Amygdala (tissue), 56 donors: ENCODE data around the gene BABAM1.

Experiments
- DNase-seq, 56 donors: peaks; one replicate each; lab custom pipeline; 2025; lab: John Stamatoyannopoulos, UW

The BABAM1 gene

GRCh38 chr19:17318966-17319365 lies 51.7 kb downstream of the BABAM1 start:
- no peak for DNase-seq

DNA sequence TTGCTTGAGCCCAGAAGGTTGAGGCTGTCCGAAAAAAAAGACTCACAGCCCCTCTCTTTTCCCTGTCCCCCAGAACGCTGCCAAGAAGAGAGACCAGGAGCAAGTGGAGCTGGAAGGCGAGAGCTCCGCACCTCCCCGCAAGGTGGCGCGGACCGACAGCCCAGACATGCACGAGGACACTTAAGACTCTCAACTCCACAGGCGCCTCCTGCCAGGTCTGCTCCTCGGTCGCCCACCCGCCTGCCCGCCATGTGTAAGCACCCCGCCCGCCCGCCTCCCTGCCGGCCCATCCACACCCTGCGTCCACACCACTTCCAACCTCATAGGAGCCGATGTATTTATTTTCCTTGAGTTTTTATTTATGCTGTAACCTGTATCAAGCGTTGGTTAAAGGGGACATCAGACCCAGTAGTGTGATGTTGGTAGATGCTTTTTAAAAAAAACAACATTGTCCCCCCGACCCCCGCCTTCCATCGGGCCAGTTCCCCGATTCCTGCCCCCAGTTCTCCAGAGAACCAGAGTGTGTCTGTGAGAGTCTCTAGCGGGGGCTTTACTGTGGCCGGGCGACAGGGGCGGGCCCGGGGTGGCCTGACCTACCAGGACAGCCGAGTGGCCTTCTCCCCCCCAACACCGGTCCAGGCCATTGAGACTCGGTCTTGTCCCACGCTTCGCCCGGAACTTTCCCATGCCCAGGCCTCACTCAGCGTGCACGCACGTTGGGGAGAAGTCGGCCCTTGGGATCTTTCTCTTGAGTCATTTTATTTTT lies 52.4 kb downstream of the BABAM1 start:
- DNase-seq, result no peak

GRCh38 chr19:17320435-17320834 lies 53.2 kb downstream of the BABAM1 start:
- no peak for DNase-seq

DNA sequence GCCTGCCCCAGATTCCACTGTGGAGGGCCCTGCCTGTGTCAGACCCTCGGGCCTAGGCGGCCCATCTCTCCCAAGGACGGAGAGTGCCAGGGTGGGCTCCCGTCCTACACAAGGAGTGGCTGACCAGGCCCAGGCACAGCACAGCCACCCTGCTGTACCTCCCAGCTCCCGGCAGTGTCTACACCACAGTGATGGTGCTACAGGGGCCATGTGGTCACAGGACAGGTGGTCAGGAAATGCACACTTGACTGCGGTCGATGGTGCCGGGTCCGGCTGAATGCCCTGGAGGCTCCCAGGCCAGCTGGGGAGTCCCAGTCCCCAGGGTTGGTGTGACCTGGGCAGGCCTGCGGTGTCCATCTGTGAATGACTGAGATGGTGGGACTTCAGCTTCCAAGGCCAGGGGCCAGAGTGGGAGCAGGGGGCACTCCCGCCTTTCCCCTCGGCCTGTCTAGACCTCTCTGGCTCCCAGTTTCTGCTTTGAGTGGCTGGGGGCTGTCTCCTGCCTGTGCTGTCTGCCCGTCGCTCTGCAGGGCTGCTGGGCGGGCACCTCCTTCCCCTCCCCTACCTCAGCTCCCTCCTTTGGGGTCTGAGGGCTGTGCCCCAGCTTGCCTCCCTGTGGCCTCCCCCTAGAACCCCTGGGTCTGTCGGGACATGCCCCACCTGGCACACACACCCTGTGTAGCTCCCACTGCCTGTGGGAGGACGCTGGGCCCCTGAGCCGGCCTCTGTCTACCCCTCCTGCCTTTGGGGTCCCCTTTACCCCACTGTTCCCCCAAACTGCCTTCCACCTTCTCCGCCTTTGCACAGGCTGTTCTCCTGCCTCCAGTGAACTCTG lies 54.6 kb downstream of the BABAM1 start:
- no peak for DNase-seq

GRCh38 chr19:17322854-17323253 lies 55.6 kb downstream of the BABAM1 start:
- peak in 34 of 56 donors; percentile 6 to 74 (median 34) for DNase-seq

GRCh38 chr19:17323300-17323963 lies 56.2 kb downstream of the BABAM1 start:
- no peak for DNase-seq

GRCh38 chr19:17323964-17324332 lies 56.7 kb downstream of the BABAM1 start:
- peak in 1 of 56 donors; percentile 32 for DNase-seq

GRCh38 chr19:17324357-17325114 lies 57.3 kb downstream of the BABAM1 start:
- no peak for DNase-seq

DNA sequence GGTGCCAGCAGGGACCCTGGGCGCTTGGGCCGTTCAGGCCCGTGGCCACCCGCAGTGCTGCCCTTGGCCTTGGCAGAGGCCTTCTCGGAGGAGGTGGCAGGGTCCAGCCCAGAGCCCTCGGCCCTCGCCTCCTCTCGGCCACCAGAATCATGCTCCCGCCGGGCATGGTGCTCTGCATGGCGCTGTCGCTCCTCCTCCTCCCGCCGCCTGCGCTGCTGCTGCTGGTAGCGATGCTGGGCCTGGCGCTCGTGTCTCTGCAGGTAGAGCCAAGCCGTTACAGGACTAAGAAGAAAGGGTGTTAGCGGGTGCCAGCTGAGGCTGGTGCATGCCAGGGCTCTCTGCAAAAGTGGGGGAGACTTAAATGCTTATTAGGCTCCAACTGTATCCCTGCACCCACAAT lies 57.9 kb downstream of the BABAM1 start:
- DNase-seq, result peak in 4 of 56 donors; percentile 10 to 31 (median 26)

GRCh38 chr19:17325881-17326594 lies 58.8 kb downstream of the BABAM1 start:
- DNase-seq, result peak in 48 of 56 donors; percentile 17 to 84 (median 50)

DNA sequence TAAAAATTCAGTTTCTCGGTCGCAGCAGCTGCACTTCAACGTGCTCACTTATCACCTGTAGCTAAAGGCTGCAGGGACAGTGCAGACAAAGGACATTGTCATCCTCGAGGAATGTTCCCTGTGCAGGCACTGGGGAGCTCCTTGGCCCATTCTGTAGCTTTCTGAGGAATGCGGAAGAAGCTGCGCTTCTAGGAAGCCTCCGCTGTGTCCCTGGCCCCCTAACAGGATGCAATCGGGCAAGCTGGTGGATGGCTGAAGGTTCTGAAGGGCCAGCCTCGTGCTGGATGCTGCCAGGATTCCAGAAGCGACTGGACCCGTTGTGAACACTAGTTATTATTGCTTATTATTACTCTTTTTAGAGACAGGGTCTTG lies 59.3 kb downstream of the BABAM1 start:
- no peak for DNase-seq

GRCh38 chr19:17327068-17327653 lies 59.9 kb downstream of the BABAM1 start:
- no peak for DNase-seq

DNA sequence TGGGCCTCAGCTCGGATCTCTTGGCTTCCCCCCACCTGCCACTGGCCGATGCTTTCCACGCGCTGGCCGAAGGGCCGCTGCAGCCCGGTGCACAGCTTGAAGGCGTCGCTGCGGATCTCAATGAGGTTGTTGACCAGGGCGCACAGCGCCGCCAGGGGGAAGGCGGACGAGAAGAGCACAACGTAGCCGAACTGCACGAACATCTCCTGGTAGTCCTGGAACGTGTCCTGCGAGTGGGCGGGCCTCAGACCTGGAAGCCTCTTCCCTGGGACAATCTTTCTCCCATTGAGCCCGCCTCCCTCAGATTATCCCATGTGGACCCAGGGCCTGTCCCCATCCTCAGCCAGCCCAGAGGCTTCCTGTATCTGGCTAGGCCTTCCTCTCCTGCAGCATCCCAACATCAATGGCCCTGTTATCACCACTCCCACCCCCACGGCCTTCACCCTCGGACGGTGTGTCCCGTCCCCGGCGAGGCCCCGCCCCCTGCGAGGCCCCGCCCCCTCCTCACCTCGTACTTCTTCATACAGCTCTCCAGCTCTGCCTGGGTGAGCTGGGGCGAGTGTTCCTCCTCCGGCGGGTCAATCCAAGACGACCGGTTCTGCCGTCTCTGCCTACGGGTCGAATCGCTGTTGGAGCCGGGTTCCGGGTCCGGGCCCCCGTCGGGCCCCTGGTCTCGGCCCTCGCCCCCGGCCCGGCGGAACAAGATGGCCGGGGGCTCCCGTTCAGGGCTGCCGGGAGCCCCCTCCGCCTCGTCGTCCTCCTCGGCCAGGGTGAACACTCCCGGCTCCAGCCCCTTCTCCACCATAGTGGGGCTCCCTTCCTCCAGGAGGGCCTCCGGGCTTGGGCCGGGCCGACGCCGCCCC lies 60.6 kb downstream of the BABAM1 start:
- no peak for DNase-seq
